ENCODE measurements around the gene NEXN. TPM values are rescaled to one million over a fixed set of nuclear protein-coding genes. Genes with fewer than 3 reads are reported as not detected.
A peak's percentile ranks its signal among the peaks of the same experiment; 100 is the strongest.

Gene NEXN
- total RNA-seq (2014; rRNA removed; shearing (Covaris generic)), result 2.6 and 4.2 TPM in 2 replicates
- 1.7 and 2.8 TPM in 2 replicates for polyA plus RNA-seq (2015; cell fraction: cytosol; rRNA removed)
- 4.3 and 5.1 TPM in 2 replicates for polyA plus RNA-seq (2015; cell fraction: nucleus; rRNA removed)

- DNase-seq (ENCODE audit: low read depth), result peak; percentile 61
Measured at GRCh38 chr1:77888081-77888780, at the start of gene NEXN. NEXN (plus strand) TSS chr1:77888624; CDS start chr1:77916107, 27,483 bp downstream.

DNA sequence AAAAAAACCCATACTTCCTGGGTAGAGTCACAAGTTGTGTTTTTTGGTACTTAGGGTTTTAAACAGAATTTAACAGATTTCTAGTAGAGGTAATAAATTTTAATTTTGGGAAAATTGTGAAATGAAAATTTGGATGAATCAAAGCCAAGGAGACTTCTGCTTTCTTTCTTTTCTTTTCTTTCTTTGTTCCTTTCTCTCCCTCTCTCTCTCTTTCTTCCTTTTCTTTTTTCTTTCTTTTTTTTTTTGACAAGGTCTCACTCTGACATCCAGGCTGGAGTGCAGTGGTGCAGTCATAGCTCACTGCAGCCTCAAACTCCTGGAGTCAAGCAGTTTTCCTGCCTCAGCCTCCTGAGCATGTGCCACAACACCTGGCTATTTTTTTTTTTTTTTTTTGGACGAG lies 46.9 kb upstream of the NEXN start:
- DNase-seq (ENCODE audit: low read depth), result no peak

DNA sequence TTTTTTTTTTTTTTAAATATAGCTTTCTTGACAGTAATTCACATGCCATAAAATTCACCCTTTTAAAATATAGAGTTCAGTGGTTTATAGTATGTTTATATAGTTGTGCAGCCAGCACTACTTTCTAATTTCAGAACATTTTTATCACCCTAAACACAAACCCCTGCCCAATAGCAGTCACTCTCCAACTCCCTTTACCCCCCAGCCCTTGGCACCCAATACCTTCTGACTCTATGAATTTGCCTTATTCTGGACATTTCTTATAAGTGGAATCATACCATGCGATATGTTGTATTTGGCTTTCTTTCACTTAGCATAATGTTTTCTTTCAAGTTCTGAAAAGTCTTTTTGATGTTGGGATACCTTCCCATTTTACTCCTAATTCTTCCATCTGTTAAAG lies 42.5 kb upstream of the NEXN start:
- DNase-seq (ENCODE audit: low read depth), result no peak

DNA sequence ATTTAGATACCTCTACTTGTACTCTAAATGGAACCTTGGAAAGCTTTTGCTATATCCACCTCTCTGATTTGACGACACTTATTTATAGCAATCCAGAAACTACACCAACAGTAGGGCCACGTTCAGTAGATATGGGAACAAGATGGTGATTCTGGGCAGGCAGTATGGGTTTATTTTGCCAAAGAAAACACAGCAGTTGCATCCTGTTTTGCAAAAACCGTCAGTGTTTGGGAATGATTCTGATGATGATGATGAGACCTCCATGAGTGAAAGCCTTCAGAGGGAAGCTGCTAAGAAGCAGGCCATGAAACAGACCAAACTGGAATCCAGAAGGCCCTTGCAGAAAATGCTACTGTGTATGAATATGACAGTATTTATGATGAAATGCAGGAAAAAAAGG lies 41.5 kb upstream of the NEXN start:
- DNase-seq (ENCODE audit: low read depth), result no peak

DNA sequence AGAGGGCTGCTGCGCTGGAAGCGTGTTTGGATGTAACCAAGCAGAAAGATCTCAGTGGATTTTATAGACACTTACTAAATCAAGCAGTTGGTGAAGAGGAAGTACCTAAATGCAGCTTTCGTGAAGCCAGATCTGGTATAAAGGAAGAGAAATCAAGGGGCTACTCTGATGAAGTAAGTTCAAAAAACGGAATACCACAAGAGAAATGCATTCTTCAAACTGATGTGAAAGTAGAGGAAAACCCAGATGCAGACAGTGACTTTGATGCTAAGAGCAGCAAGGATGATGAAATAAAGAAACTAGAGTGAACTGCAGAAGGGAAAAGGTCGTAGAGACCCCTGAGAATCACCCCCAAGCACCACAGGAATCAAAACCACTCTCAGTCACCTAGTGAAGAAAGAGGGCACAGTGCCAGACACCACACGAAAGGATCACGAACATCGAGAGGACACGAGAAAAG lies 40.8 kb upstream of the NEXN start:
- no peak for DNase-seq (ENCODE audit: low read depth)

DNA sequence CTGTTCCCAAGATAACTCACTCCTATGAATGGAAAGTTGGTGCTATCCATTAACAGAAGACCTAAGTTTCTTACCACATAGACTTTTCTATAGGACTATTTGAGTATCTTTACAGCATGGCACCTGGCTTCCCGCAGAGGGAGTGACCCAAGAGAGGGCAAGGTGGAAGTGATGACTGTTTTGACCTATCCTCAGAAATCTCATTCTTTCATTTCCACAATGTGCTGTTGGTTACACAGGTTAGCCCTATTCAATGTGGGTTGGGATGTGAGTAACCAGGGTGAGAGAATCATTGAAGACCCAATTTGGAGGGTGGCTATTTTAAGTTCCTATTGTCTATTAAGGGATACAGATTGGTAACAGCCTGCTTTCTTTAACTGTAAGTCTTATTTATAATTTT lies 38.3 kb upstream of the NEXN start:
- no peak for DNase-seq (ENCODE audit: low read depth)

DNA sequence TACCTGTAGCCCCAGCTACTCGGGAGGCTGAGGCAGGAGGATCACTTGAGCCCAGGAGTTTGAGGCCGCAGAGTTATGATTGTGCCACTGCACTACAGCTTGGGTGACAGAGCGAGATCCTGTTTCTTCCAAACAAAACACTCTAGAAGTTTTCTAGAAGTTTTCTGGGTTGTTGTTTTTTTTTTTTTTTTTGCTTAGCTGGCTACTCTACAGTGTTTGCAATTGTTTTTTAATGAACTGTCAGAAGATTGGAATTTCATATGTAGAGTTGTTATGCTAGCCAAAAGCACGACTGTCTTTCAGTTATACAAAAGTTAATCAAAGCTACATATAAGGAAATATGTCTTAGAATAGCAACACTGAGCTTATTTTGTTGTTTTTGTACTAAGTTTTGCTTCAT lies 30.9 kb upstream of the NEXN start:
- no peak for DNase-seq (ENCODE audit: low read depth)

DNA sequence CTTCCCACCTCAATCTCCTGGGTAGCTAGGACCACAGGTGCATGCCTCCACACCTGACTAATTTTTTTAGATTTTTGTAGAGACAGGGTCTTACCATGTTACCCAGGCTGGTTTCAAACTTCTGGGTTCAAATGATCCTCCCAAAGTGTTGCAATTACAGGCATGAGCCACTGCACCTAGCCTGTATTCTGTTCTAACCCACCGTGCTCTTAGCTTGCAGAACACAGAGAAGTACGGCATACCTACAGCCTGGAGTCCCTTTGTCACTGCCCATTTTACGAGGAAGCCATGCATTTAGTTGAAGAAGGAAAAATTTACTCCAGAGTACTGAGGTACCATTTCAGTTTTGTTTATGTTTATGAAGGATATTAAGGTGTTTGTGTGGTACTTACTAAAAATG lies 29.7 kb upstream of the NEXN start:
- DNase-seq (ENCODE audit: low read depth), result no peak

DNA sequence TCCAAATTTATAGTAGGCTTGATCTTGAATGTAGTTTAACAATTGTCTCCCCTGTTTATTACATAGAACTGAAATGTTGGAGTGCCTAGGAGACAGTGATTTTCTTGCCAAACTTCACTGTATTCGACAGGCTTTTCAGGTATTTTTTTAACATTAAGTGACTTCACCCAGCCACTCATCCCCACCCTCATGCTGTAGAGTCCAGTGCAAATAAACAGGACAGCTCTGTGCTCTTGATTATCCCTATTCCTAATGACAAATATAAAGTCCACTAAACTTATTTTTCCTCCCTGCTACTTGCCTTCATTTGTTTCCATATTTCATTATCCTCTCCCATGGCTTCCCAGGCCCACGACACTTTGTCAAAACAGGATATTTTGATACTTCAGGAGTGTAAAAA lies 29.2 kb upstream of the NEXN start:
- no peak for DNase-seq (ENCODE audit: low read depth)

DNA sequence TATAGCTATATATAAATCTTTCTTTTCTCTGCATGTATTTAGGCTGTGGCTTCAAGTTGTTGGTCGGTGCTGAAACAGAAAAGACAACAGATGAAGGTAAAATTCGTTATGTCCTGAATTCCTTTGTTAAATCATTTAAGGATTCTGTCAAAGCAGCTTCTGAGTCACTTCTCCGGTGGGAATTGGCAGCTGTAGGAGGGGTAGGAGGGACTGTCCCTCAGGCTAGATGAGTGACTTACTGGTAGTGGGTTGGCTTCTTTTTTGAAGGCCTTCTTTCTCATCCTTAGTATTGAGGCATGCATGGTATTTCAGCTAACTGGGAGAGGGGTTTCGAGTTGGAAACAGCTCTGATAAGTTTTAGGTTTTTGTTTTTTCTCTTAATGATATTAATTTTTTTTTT lies 22.1 kb upstream of the NEXN start:
- DNase-seq (ENCODE audit: low read depth), result no peak

DNA sequence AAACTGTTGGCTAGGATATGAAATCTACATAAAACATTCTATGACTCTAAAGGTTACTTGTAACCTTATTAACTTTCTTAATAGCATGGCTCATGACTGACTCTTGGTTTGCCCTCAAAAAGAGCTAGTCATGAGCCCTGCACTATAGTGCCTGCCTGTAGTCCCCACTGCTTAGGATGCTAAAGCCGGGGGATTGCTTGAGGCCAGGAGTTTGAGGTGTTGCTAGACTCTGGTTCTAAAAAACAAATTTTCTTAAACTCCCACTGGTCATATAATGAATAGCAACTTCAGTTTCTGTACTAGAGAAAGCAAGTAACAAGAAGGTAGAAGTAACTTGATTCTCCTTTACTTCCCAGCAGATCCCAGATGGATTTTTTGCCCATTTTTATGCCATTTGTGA lies 15.8 kb upstream of the NEXN start:
- DNase-seq (ENCODE audit: low read depth), result no peak

DNA sequence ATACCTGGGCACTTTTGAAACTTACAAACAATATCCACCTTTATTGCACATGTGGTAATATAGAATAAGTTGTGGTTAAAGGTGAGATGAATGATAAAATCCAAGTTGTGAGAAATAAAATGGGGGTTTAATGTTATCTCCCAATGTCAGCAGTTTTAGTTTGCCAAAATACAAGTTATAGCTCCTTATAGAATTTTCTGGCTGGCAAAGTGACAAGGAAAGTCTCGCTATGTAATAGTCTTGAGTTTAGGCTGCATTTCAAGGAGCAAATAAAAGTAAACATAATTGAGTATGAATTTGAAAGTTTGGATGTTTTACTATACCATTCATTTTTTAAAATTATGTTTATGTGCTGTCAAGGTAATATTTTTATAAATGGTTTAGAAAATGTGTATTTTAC lies 15.0 kb upstream of the NEXN start:
- DNase-seq (ENCODE audit: low read depth), result no peak

- DNase-seq (ENCODE audit: low read depth), result no peak
Measured at GRCh38 chr1:77874804-77875445, 13.5 kb upstream of the NEXN start.

GRCh38 chr1:77876884-77877283 lies 11.5 kb upstream of the NEXN start:
- peak; percentile 9 for DNase-seq (ENCODE audit: low read depth)

DNA sequence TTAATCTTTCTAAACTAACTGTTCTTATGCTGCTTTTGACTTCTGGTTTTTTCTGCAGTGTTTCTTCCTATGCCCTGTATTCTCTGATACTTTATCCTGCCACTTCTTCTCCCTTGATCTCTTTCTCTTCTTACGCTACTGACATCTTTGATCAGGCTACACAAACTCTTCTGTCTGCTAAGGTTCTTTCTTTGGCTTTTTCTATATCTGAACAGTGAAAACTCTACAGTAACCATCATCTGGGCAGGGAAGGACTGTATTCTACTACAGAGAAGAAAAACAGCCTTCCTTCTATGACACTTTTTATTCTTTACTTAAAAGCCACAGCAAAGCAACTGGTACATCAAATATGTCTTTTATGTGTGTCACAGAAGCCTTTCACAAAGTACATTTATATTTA lies 7.4 kb upstream of the NEXN start:
- DNase-seq (ENCODE audit: low read depth), result no peak

- no peak for DNase-seq (ENCODE audit: low read depth)
Measured at GRCh38 chr1:77882411-77882810, 6.0 kb upstream of the NEXN start.

GRCh38 chr1:77888781-77889642 lies 588 bp downstream of the NEXN start:
- DNase-seq (ENCODE audit: low read depth), result peak; percentile 25

- DNase-seq (ENCODE audit: low read depth), result peak; percentile 76
Measured at GRCh38 chr1:77889671-77890070, 1.2 kb downstream of the NEXN start.

GRCh38 chr1:77891200-77891599 lies 2.8 kb downstream of the NEXN start:
- DNase-seq (ENCODE audit: low read depth), result no peak

- DNase-seq (ENCODE audit: low read depth), result no peak
Measured at GRCh38 chr1:77899647-77900320, 11.4 kb downstream of the NEXN start.

- DNase-seq (ENCODE audit: low read depth), result peak; percentile 64
Measured at GRCh38 chr1:77900687-77901293, 12.4 kb downstream of the NEXN start.

Data from HT1080 (cell line).